ENCODE measurements around the gene VRK1. TPM values are rescaled to one million over a fixed set of nuclear protein-coding genes. Genes with fewer than 3 reads are reported as not detected.

Gene VRK1
- total and polyA plus RNA-seq, 4 donors: 1.8 to 50.4 (median 3.3) TPM

DNA sequence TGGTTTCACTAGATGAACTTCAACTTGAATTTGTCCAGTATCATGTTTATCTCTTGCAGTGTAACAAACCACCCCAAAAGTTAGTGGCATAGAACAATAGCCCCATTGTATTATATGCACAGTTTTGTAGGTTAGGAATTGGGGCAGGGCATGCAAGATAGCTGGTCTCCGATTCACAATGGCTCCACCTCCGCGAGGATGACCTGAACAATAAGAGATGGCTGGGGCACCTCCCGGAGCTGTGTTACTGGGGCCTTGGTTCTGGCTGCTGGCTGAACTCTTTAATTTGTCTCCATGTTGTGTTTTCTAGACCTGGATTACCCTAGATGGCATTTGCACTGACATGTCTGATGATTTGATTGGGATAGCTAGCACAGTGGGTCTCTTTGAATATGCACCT lies 20.4 kb upstream of the VRK1 start:
- no peak for TF ChIP-seq JUND (IDR thresholded peaks at IDR 0.05)
- no peak for TF ChIP-seq HNF4G (IDR thresholded peaks at IDR 0.05)
- TF ChIP-seq, protein P1, sequence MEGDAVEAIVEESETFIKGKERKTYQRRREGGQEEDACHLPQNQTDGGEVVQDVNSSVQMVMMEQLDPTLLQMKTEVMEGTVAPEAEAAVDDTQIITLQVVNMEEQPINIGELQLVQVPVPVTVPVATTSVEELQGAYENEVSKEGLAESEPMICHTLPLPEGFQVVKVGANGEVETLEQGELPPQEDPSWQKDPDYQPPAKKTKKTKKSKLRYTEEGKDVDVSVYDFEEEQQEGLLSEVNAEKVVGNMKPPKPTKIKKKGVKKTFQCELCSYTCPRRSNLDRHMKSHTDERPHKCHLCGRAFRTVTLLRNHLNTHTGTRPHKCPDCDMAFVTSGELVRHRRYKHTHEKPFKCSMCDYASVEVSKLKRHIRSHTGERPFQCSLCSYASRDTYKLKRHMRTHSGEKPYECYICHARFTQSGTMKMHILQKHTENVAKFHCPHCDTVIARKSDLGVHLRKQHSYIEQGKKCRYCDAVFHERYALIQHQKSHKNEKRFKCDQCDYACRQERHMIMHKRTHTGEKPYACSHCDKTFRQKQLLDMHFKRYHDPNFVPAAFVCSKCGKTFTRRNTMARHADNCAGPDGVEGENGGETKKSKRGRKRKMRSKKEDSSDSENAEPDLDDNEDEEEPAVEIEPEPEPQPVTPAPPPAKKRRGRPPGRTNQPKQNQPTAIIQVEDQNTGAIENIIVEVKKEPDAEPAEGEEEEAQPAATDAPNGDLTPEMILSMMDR (IDR thresholded peaks at IDR 0.05; ENCODE audit: low read depth, low read length, missing input control): no peak
- TF ChIP-seq HNF4A (conservative IDR thresholded peaks at IDR 0.05): no peak
- TF ChIP-seq FOXA1 (IDR thresholded peaks at IDR 0.05): no peak
- TF ChIP-seq RXRA (IDR thresholded peaks at IDR 0.05): no peak
- TF ChIP-seq GABPA (IDR thresholded peaks at IDR 0.05 in 1 of 2, conservative IDR thresholded peaks at IDR 0.05 in 1 of 2): no peak
- TF ChIP-seq EGR1 (IDR thresholded peaks at IDR 0.05; ENCODE audit: low read depth in 2 of 2): no peak
- TF ChIP-seq SP1 (IDR thresholded peaks at IDR 0.05): no peak
- no peak for TF ChIP-seq FOXA2 (IDR thresholded peaks at IDR 0.05)
- no peak for TF ChIP-seq TAF1 (conservative IDR thresholded peaks at IDR 0.05)
- TF ChIP-seq YY1 (IDR thresholded peaks at IDR 0.05): no peak
- TF ChIP-seq, protein P2, sequence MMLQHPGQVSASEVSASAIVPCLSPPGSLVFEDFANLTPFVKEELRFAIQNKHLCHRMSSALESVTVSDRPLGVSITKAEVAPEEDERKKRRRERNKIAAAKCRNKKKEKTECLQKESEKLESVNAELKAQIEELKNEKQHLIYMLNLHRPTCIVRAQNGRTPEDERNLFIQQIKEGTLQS (IDR thresholded peaks at IDR 0.05): no peak
- no peak for TF ChIP-seq NR2F2 (IDR thresholded peaks at IDR 0.05)
- 87% methylated on average over 4 of the region's 4 CpGs for WGBS
- H3K9me3 ChIP-seq (ENCODE audit: control insufficient read depth in 4 of 4, low read length in 3 of 4): no peaks in the 10 kb centered on the region
- H3K27ac ChIP-seq (ENCODE audit: low read depth in 1 of 2, low read length in 2 of 2): no peak overlapping the region
- H3K4me1 ChIP-seq (ENCODE audit: control insufficient read depth in 4 of 4, insufficient read depth in 4 of 4, low read length in 3 of 4): no peaks in the 10 kb centered on the region
- H3K27me3 ChIP-seq (ENCODE audit: control insufficient read depth in 4 of 4, insufficient read depth in 4 of 4, low read length in 3 of 4): peaks cover 0 to 3% (median 0%) of the 10 kb centered on the region in 4 donors
- no peak overlapping the region for H3K4me3 ChIP-seq (ENCODE audit: low read depth in 1 of 3, low read length in 3 of 3)
- DNase-seq (ENCODE audit: low spot score): no peak
- no peaks in the 10 kb centered on the region for H3K36me3 ChIP-seq (ENCODE audit: control insufficient read depth in 4 of 4, insufficient read depth in 3 of 4, low read depth in 1 of 4, low read length in 3 of 4)
- H3K9ac ChIP-seq (ENCODE audit: low read depth in 1 of 2, low read length in 2 of 2): no peak overlapping the region

DNA sequence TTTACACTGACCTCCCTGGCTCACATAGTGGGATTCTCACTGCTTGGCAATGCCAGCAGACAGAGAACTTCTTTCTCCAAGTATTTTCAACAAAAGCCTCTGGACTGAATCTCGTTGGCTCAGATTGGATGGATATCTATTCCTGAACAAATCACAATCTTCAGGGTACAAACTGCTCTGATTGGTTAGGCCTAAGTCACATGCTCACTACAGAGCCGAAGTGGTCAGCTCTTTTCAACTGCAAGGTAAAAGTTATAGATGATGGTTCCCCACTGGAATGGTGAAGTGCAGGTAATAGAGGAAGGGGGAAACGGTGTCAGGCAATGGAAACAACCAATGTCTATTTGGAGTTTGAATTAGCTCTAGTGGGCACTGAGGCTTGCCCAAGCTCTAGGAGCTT lies 16.7 kb upstream of the VRK1 start:
- no peak overlapping the region for H3K4me3 ChIP-seq (ENCODE audit: low read depth in 1 of 3, low read length in 3 of 3)
- 78% methylated on average over 3 of the region's 3 CpGs for WGBS
- TF ChIP-seq FOXA2 (IDR thresholded peaks at IDR 0.05): no peak
- no peak for TF ChIP-seq NR2F2 (IDR thresholded peaks at IDR 0.05)
- TF ChIP-seq, protein P3, sequence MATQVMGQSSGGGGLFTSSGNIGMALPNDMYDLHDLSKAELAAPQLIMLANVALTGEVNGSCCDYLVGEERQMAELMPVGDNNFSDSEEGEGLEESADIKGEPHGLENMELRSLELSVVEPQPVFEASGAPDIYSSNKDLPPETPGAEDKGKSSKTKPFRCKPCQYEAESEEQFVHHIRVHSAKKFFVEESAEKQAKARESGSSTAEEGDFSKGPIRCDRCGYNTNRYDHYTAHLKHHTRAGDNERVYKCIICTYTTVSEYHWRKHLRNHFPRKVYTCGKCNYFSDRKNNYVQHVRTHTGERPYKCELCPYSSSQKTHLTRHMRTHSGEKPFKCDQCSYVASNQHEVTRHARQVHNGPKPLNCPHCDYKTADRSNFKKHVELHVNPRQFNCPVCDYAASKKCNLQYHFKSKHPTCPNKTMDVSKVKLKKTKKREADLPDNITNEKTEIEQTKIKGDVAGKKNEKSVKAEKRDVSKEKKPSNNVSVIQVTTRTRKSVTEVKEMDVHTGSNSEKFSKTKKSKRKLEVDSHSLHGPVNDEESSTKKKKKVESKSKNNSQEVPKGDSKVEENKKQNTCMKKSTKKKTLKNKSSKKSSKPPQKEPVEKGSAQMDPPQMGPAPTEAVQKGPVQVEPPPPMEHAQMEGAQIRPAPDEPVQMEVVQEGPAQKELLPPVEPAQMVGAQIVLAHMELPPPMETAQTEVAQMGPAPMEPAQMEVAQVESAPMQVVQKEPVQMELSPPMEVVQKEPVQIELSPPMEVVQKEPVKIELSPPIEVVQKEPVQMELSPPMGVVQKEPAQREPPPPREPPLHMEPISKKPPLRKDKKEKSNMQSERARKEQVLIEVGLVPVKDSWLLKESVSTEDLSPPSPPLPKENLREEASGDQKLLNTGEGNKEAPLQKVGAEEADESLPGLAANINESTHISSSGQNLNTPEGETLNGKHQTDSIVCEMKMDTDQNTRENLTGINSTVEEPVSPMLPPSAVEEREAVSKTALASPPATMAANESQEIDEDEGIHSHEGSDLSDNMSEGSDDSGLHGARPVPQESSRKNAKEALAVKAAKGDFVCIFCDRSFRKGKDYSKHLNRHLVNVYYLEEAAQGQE (IDR thresholded peaks at IDR 0.05): no peak
- no peak for TF ChIP-seq SP1 (IDR thresholded peaks at IDR 0.05)
- TF ChIP-seq, protein P4, sequence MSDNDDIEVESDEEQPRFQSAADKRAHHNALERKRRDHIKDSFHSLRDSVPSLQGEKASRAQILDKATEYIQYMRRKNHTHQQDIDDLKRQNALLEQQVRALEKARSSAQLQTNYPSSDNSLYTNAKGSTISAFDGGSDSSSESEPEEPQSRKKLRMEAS (IDR thresholded peaks at IDR 0.05): no peak
- TF ChIP-seq, protein P2 (IDR thresholded peaks at IDR 0.05): no peak
- TF ChIP-seq JUND (IDR thresholded peaks at IDR 0.05): no peak
- TF ChIP-seq TAF1 (conservative IDR thresholded peaks at IDR 0.05): no peak
- TF ChIP-seq GABPA (IDR thresholded peaks at IDR 0.05 in 1 of 2, conservative IDR thresholded peaks at IDR 0.05 in 1 of 2): no peak
- TF ChIP-seq, protein P1 (IDR thresholded peaks at IDR 0.05; ENCODE audit: low read depth, low read length, missing input control): no peak
- TF ChIP-seq YY1 (IDR thresholded peaks at IDR 0.05): no peak
- TF ChIP-seq FOXA1 (IDR thresholded peaks at IDR 0.05): no peak
- TF ChIP-seq HNF4G (IDR thresholded peaks at IDR 0.05): no peak
- TF ChIP-seq EGR1 (IDR thresholded peaks at IDR 0.05; ENCODE audit: low read depth in 2 of 2): no peak
- TF ChIP-seq RAD21 (IDR thresholded peaks at IDR 0.05): no peak
- no peak for TF ChIP-seq RXRA (IDR thresholded peaks at IDR 0.05)
- TF ChIP-seq HNF4A (conservative IDR thresholded peaks at IDR 0.05): no peak
- no peak overlapping the region for H3K27ac ChIP-seq (ENCODE audit: low read depth in 1 of 2, low read length in 2 of 2)
- no peaks in the 10 kb centered on the region for H3K9me3 ChIP-seq (ENCODE audit: control insufficient read depth in 4 of 4, low read length in 3 of 4)
- no peak overlapping the region for H3K9ac ChIP-seq (ENCODE audit: low read depth in 1 of 2, low read length in 2 of 2)
- no peaks in the 10 kb centered on the region for H3K36me3 ChIP-seq (ENCODE audit: control insufficient read depth in 4 of 4, insufficient read depth in 3 of 4, low read depth in 1 of 4, low read length in 3 of 4)
- H3K4me1 ChIP-seq (ENCODE audit: control insufficient read depth in 4 of 4, insufficient read depth in 4 of 4, low read length in 3 of 4): no peaks in the 10 kb centered on the region
- H3K27me3 ChIP-seq (ENCODE audit: control insufficient read depth in 4 of 4, insufficient read depth in 4 of 4, low read length in 3 of 4): peaks cover 0 to 3% (median 0%) of the 10 kb centered on the region in 4 donors
- no peak for DNase-seq (ENCODE audit: low spot score)

Data from liver (tissue), 9 donors.